ENCODE data around the gene ACTA1.

The ACTA1 gene

DNA sequence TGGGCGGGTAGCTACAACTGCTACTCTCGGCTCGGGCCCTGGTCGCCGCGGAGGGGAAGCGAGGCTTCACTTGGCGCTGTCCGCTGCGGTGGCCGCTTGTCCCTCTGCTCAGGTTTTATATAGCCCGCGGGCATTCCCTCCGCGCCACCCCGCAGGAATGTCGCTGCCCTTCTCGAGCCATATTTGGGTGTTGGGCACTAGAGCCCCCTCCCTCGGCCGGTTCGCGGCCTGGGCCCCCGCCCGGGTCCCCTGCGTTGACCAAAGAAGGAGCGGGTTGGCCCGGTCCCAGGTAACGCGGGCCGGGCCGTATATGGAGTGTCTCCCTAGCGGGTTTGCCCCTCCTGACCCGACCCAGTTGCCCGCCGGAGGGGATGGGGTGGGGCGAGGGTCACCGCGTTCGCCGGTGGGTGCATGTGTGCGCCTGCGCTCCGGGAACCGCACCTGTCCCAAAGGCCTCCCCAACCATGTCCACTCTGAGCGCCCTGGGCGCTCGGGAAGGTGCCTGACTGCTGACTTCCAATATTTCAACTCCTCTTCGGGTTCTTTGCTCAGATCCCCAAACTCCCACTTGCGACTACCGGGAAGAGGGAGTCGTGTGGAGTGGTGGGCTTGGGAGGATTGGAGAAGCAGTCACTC, at the start of gene ACTA1:
ACTA1 (minus strand) TSS at position 90 of the 636 bp plus-strand sequence. CDS start 979 bp downstream, outside the sequence.
- DNase-seq (no peak), ATAC-seq (ENCODE audit: insufficient read depth, low read depth) (no peak)
- Histone ChIP-seq H3K4me3 (ENCODE audit: low read depth in 1 of 2, low read length in 2 of 2) (no peak within 1 kb of the TSS), H3K36me3 (ENCODE audit: insufficient read depth, low read length) (no peaks in the 10 kb centered on the region), H4K20me1 (ENCODE audit: insufficient read depth, low read length) (no peaks in the 10 kb centered on the region; the same call in 1 of the 2 replicates), H3K9ac (ENCODE audit: low read depth, low read length) (no peak within 1 kb of the TSS), H3K27ac (ENCODE audit: low read length) (no peak within 1 kb of the TSS), H3K27me3 (ENCODE audit: insufficient read depth, low read length, poor library complexity) (no peaks in the 10 kb centered on the region), H3K79me2 (ENCODE audit: insufficient read depth, low read length) (no peaks in the 10 kb centered on the region), H3K9me3 (ENCODE audit: insufficient read depth, low read length, severe bottlenecking) (no peaks in the 10 kb centered on the region), H3K4me1 (ENCODE audit: insufficient read depth, low read length) (no peaks in the 10 kb centered on the region), H3K4me2 (ENCODE audit: insufficient read depth, low read length) (no peak within 1 kb of the TSS), H2AFZ (ENCODE audit: low read depth, low read length) (no peak within 1 kb of the TSS)
- TF ChIP-seq EZH2 (IDR thresholded peaks at IDR 0.05; ENCODE audit: borderline replicate concordance, low read depth, low read length, severe bottlenecking): no peak
- TF ChIP-seq, protein P1, sequence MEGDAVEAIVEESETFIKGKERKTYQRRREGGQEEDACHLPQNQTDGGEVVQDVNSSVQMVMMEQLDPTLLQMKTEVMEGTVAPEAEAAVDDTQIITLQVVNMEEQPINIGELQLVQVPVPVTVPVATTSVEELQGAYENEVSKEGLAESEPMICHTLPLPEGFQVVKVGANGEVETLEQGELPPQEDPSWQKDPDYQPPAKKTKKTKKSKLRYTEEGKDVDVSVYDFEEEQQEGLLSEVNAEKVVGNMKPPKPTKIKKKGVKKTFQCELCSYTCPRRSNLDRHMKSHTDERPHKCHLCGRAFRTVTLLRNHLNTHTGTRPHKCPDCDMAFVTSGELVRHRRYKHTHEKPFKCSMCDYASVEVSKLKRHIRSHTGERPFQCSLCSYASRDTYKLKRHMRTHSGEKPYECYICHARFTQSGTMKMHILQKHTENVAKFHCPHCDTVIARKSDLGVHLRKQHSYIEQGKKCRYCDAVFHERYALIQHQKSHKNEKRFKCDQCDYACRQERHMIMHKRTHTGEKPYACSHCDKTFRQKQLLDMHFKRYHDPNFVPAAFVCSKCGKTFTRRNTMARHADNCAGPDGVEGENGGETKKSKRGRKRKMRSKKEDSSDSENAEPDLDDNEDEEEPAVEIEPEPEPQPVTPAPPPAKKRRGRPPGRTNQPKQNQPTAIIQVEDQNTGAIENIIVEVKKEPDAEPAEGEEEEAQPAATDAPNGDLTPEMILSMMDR (IDR thresholded peaks at IDR 0.05; ENCODE audit: borderline replicate concordance, extremely low read depth, low read length, poor library complexity, severe bottlenecking): no peak

DNA sequence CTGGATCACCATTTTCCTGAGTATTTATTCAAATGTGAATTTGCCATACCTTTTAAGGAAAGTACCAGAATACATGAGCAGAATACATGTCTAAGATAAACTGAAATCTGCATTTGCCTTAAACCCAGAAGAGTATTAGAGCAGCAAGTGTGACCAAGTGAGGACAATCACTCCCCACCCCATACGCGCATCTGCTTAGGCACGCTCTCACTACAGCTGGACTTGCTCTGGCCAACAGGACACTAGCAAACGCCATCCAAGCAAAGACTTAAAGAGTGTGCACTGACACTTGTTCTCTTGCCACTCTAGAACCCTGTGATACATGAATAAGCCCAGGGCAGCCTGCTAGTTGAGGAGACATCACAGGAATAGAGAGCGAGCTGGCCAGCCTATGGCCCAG, 48.6 kb upstream of the ACTA1 start:
- DNase-seq (no peak), ATAC-seq (ENCODE audit: insufficient read depth, low read depth) (no peak)
- Histone ChIP-seq H2AFZ (ENCODE audit: low read depth, low read length) (no peak overlapping the region), H3K79me2 (ENCODE audit: insufficient read depth, low read length) (no peaks in the 10 kb centered on the region), H3K4me1 (ENCODE audit: insufficient read depth, low read length) (no peaks in the 10 kb centered on the region), H3K4me2 (ENCODE audit: insufficient read depth, low read length) (no peak overlapping the region), H3K4me3 (ENCODE audit: low read depth in 1 of 2, low read length in 2 of 2) (no peak overlapping the region), H4K20me1 (ENCODE audit: insufficient read depth, low read length) (no peaks in the 10 kb centered on the region), H3K36me3 (ENCODE audit: insufficient read depth, low read length) (peaks cover 91% of the 10 kb centered on the region), H3K9ac (ENCODE audit: low read depth, low read length) (no peak overlapping the region), H3K27ac (ENCODE audit: low read length) (no peak overlapping the region), H3K27me3 (ENCODE audit: insufficient read depth, low read length, poor library complexity) (no peaks in the 10 kb centered on the region), H3K9me3 (ENCODE audit: insufficient read depth, low read length, severe bottlenecking) (no peaks in the 10 kb centered on the region)
- TF ChIP-seq, protein P1 (IDR thresholded peaks at IDR 0.05; ENCODE audit: borderline replicate concordance, extremely low read depth, low read length, poor library complexity, severe bottlenecking): no peak
- no peak for TF ChIP-seq EZH2 (IDR thresholded peaks at IDR 0.05; ENCODE audit: borderline replicate concordance, low read depth, low read length, severe bottlenecking)

GRCh38 chr1:229480495-229480894, 46.6 kb upstream of the ACTA1 start:
- DNase-seq: no peak
- H3K27ac ChIP-seq (ENCODE audit: low read length): no peak overlapping the region
- H3K36me3 ChIP-seq (ENCODE audit: insufficient read depth, low read length): peaks cover 90% of the 10 kb centered on the region
- H4K20me1 ChIP-seq (ENCODE audit: insufficient read depth, low read length): no peaks in the 10 kb centered on the region
- no peak for ATAC-seq (ENCODE audit: insufficient read depth, low read depth)
- H3K4me3 ChIP-seq (ENCODE audit: low read depth in 1 of 2, low read length in 2 of 2): no peak overlapping the region
- H3K9ac ChIP-seq (ENCODE audit: low read depth, low read length): no peak overlapping the region
- no peaks in the 10 kb centered on the region for H3K79me2 ChIP-seq (ENCODE audit: insufficient read depth, low read length)
- no peak overlapping the region for H2AFZ ChIP-seq (ENCODE audit: low read depth, low read length)
- H3K9me3 ChIP-seq (ENCODE audit: insufficient read depth, low read length, severe bottlenecking): no peaks in the 10 kb centered on the region
- H3K4me1 ChIP-seq (ENCODE audit: insufficient read depth, low read length): no peaks in the 10 kb centered on the region
- no peak for TF ChIP-seq EZH2 (IDR thresholded peaks at IDR 0.05; ENCODE audit: borderline replicate concordance, low read depth, low read length, severe bottlenecking)
- TF ChIP-seq, protein P1 (IDR thresholded peaks at IDR 0.05; ENCODE audit: borderline replicate concordance, extremely low read depth, low read length, poor library complexity, severe bottlenecking): no peak
- no peak overlapping the region for H3K4me2 ChIP-seq (ENCODE audit: insufficient read depth, low read length)
- no peaks in the 10 kb centered on the region for H3K27me3 ChIP-seq (ENCODE audit: insufficient read depth, low read length, poor library complexity)

All from DND-41 (cell line).